ENCODE measurements around the gene MED14.

Gene MED14

DNA sequence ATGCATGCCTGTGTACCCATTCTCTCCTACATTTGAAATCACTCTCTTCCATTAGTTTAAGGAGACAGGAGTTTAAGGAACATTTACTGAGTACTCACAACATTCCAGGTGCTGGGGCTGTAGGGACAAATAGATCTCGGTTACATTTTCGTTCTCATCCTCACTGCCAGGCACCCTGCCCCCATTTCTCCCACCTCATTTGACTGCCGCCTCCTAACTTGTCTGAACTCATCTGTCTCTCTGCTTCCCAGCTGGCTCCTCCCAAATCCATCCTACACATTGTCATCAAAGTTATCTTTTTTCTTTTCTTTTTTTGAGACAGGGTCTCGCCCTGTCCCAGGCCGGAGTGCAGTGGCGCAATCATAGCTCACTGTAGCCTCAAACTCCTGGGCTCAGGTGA is 131.9 kb downstream of the MED14 start:
- no peak for DNase-seq (ENCODE audit: low read depth)
